ENCODE results near the gene MYO7B.

DNA sequence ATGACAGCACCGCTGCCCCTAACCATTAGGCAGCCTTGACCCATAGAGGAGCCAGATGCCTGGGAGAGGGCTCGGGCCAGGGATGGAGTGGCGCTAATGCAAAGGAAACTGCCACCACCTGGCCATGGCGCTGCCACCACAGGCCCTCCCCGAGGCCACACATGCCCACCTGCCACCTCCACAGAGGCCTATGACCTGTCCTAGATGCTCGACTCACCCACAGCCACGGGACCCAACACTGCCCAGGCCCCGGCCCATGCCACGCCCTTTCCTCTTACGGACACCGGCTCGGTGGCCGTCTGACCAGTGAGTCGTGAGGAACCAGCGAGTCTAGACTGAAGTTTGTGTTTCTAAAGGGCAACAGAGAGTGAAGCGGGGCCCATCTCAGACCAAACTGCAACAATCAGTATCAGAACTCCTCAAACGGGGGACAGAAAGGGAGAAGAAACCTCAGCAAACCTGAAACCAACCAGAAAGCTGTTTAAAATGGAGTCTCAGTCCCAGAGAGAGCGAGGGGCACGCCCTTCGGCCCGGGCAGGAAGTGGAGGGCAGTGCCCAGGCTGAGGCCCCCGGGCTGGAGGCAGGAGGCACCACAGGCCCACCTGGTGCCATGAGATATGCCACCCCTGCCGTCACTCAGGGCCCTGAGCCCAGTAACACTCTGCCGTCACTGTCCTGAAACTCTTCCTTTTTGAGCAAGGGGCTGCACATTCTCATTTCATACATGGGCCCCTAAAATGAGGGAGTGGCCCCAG is 111.2 kb downstream of the MYO7B start:
- TF ChIP-seq, protein P1, sequence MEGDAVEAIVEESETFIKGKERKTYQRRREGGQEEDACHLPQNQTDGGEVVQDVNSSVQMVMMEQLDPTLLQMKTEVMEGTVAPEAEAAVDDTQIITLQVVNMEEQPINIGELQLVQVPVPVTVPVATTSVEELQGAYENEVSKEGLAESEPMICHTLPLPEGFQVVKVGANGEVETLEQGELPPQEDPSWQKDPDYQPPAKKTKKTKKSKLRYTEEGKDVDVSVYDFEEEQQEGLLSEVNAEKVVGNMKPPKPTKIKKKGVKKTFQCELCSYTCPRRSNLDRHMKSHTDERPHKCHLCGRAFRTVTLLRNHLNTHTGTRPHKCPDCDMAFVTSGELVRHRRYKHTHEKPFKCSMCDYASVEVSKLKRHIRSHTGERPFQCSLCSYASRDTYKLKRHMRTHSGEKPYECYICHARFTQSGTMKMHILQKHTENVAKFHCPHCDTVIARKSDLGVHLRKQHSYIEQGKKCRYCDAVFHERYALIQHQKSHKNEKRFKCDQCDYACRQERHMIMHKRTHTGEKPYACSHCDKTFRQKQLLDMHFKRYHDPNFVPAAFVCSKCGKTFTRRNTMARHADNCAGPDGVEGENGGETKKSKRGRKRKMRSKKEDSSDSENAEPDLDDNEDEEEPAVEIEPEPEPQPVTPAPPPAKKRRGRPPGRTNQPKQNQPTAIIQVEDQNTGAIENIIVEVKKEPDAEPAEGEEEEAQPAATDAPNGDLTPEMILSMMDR (IDR thresholded peaks at IDR 0.05; ENCODE audit: insufficient read depth, low read length) = no peak
- TF ChIP-seq POLR2AphosphoS5 (IDR thresholded peaks at IDR 0.05; ENCODE audit: low read depth) = no peak
- no peak for TF ChIP-seq SPI1 (IDR thresholded peaks at IDR 0.05; ENCODE audit: borderline replicate concordance, low read depth)
